ENCODE measurements around the gene HOXC6.

HOXC6 gene

DNA sequence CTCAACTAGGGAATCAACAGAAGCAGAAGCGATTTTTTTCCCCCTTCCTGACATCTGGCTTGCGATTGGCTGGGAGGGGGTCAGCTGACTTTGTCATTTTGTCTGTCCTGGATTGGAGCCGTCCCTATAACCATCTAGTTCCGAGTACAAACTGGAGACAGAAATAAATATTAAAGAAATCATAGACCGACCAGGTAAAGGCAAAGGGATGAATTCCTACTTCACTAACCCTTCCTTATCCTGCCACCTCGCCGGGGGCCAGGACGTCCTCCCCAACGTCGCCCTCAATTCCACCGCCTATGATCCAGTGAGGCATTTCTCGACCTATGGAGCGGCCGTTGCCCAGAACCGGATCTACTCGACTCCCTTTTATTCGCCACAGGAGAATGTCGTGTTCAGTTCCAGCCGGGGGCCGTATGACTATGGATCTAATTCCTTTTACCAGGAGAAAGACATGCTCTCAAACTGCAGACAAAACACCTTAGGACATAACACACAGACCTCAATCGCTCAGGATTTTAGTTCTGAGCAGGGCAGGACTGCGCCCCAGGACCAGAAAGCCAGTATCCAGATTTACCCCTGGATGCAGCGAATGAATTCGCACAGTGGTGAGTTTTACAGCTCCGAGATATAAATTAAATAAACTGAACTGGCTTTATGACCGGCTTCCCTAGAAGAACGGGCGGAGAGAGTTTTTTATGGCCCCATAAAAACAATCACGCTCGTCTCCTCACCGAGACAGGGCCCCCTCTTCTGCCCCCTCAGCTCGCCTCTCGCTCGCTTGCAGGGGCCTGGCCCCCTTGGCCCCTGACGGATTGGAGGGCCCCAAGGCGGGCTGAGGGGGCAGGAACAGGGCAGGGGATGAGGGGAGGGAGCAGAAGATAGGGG lies at the start of gene HOXC6:
HOXC6 (plus strand) TSS at position 127 of the 888 bp plus-strand sequence; CDS start at position 209, 82 bp downstream.
- no peak for DNase-seq

DNA sequence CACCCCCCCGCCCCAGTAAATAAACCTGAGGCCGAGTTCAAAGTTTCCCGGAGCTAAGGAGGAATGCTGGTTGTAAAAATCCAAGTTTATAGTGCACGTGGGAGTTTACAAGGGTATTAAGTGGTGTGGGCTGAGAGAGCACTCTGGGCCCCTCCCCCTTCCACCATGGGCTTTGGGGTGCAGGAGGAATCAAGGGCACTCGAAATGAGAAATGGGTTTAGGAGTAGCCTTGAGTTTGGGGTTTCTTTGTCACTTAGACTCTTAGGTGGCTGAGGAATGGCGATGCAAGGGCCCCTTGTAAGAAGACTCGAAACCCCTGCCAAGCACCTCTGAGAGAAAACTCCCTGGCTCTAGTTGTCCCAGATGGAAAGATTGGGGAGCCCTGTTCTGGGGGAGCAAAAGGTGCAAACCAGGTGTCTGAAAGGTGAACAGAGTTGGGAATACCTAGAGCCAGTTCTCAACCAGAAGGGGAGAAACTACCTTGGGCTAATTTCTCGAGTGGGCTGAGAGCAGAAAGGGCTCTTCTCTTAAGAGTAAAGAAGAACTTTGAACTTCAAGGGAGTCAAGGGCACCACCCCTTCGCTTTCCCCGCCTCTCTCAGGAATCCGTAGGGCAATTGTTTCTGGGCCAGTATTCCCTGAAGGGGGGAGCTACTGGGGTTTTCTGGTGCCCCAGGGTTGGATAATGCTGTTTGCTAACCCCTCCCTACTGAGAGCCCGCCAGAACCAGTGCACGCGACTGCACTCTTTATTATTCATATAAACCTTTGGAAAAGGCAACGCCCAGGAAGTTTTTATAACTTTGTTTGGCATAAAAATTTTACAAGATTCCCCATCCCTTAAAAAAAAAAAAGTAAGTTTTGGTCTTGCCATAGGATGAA lies 49.5 kb upstream of the HOXC6 start:
- DNase-seq, result no peak

DNA sequence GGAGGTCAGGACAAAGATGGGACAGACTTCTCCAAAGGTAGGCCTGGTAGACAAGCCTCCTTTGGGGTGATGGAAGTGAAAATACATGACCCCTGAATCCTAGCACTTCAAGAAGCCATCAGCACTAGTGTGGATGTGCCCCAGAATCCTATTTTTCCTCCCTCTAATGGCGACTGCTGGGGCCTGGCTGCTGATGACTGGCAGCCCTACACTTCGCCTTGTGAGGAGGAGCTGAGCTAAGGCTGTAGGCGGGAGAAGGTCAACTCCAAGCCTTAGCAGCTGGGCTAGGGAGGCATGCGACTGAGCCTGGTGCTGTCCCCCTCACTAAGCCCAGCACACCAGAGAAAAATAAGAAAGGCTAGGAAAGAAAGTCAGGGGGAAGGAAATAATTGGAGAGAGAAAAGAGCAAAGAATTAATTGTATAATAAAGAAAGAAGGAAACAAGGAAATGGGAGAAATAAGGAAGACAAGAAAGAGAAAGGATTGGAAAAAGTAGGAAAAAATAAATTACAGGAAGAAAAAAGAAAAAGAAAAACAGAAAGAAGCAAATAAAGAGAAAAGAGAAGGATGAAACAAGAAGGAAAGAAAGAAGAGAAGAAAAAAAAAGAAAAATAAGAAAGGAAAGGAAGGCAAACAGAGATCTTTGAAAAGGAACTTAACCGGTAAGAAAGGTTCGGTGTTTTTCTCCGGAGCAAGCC lies 48.0 kb upstream of the HOXC6 start:
- DNase-seq, result no peak

DNA sequence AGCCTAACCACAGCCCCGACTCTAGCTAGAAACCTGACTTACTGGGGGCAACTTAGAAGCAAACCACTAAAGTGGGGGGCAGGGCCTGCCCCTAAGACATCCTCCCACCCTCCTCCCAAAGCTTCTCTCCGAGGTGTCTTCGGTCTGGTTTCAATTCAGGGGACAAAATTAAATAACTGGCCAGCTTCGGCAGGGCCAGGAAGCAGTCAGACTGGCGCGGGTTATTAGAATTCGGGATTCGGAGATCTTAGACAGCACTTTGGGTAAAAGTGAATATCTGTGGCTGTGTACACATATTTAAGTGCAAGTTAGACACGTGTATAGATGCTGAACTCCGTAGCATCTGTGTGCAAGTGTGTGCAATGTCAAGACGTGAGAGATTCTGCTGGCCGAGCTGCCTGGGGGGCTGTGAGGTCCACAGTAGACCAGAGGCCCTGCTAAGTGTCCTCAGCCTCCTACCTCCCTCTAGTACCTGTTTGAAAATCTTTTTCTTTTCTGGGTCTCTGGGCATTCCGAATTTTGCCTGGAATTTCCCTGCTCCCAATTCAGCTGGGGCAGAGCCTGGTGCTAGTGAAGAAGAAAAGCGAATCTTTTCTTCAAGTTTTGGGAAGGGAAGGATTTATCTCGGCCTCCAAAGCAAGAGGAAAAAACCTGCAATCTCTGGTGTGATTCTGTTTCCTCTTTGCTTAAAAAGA lies 47.3 kb upstream of the HOXC6 start:
- DNase-seq, result no peak

DNA sequence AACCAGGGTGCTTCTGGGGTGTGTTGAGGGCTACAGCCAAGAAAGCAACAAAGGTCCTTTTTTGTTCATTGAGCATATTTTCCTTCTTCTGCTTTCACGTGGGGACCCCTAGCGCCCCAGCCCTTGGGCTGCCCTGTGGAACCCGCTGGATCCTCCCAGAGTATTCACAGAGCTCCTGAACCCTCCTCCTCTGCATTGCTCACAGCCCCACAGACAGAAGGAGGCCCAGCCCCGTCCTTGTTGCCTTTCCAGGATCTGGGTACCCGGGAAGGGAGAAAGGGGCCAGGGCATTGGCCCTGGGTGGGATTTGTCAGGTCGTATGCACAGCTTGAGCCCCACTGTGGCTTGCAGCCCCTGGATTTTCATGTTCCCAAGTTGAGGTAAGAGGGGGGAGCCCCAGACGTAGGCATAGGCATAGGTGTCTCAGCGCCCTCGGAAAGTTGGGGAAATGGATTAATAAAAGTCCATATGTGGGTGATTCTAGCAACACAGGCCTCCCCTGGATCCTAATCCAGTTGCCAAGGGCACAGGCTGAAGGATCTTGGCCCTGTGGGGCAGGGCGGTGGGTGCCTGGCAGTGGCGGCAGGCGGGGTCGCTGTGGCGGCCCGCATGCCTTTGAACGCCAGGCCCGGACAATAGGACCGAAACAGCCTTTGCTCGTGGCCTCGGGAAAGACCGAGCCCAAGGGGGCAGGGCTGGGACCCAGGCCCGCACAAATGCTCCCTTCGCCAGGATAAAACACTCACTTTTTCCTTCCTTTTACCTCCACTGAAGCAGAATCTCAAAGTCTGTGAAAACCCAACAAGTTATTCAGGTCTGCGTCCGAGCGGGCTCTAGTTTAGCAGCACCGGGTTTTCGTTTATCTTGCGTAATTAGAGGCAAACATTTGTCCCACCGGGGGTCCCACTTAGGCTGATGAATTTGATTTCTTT lies 46.3 kb upstream of the HOXC6 start:
- DNase-seq, result no peak

DNA sequence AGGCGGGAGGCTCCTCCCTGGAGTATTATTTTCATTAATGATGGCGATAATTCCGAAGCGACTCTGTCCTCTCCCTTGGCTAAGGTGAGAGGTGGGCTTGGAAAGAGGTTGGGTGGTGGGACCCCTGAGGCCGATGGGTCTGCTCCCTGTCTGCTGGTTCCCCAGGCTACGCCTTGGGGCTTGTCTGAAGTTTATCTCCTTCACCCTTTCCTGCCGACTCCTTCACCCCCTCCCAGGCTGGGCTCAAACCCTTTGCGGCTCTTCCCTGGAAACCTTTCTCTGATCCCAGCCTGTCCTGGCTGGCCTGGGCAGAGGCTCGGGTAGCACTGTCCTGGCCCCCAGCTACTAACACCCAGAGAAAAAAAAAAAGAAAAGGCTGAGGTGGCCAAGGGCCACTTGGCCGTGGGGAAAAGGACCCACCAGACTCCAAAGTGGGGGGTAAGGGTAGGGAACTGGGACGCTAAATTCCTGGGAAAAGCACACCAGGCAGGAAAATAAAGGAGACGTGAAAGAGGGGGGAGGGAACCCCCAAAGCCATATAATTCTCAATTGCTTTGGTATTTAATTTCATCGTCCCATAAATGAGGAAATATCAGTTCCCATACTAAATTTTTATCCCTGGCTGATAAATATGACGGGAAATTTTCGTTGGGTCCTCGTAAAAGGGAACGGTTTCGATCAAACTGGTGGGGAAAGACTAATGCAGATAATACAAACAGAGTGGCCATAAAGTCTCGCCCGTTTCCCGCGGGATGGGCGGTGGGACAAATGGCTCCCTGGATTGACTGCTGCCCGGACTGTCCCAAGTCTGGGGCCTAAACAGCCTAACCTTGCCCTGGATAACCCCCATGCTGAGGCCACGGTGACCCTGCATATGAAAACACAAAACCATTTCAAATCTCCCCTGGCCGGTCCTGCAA lies 45.3 kb upstream of the HOXC6 start:
- no peak for DNase-seq

DNA sequence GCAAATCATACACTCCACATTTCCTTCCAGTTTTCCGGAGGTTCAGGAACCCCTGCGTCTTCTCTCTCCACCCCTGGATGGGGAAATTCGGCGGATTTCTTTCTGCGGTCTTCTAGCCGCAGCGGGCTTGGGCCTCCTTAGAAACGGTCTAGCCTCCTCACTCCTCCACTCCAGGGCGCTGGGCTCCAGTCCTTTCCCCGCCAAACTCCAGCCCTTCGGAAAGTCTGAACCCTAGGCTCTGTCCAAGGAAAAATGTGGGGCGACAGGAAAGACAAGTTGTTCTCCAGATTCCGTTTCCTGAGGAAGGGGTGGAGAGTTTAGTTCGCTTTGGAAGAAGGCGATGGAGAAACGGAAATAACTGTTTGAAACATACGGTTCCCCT lies 44.7 kb upstream of the HOXC6 start:
- no peak for DNase-seq

DNA sequence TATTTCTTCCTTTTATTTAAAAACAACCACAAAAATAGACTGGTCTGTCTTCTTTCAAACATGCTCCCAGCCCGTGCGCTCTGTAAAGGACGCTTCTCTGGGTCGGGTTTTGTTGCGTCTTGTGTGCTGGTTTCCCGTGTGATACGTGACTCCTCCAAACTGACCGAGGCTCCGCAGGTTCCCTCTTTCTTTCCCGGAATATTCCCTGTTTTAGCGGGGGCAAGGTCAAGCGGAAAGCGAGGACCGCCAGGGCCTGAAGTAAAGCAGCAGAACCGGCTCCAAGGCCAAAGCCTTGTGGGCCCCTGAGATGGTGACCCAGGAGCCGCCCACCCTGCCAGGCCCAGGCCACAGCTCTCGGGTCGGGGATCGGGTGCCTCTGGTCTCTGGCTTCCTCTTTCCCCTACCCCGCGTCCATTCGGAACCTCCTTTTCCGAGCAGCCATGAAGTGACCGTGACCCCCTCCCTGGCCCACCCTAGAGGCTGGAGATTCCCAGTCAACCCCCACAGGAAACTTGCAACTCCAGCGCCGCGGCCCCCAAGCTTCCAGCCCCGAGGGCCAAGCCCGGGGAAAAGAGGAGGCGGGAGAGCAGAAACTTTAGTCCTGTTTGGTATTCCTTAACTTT lies 44.2 kb upstream of the HOXC6 start:
- no peak for DNase-seq

DNA sequence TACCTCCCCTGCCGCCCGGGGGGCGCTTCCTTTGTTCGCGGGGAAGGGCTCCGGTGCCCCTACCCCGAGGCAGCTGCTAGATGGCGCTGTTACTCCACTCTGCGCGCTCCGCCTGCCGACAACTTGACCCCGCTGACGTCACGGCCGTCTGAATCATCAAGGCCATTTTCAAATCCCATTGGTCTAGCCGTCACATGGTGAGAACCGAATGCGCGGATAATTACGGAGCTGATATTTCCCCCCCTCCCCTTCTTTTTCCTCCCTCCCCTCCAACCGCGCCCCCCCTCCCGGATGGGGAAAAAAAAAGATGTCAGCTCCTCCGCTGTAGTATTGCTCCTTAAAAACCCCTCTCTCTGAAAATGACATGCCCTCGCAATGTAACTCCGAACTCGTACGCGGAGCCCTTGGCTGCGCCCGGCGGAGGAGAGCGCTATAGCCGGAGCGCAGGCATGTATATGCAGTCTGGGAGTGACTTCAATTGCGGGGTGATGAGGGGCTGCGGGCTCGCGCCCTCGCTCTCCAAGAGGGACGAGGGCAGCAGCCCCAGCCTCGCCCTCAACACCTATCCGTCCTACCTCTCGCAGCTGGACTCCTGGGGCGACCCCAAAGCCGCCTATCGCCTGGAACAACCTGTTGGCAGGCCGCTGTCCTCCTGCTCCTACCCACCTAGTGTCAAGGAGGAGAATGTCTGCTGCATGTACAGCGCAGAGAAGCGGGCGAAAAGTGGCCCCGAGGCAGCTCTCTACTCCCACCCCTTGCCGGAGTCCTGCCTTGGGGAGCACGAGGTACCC lies 43.1 kb upstream of the HOXC6 start, which contains the start of gene HOXC10:
HOXC10 (plus strand) TSS at position 246 of the 791 bp plus-strand sequence; CDS start at position 360, 114 bp downstream.
- DNase-seq, result peak; percentile 84

DNA sequence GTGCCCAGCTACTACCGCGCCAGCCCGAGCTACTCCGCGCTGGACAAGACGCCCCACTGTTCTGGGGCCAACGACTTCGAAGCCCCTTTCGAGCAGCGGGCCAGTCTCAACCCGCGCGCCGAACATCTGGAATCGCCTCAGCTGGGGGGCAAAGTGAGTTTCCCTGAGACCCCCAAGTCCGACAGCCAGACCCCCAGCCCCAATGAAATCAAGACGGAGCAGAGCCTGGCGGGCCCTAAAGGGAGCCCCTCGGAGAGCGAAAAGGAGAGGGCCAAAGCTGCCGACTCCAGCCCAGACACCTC lies 42.6 kb upstream of the HOXC6 start:
- DNase-seq, result no peak

DNA sequence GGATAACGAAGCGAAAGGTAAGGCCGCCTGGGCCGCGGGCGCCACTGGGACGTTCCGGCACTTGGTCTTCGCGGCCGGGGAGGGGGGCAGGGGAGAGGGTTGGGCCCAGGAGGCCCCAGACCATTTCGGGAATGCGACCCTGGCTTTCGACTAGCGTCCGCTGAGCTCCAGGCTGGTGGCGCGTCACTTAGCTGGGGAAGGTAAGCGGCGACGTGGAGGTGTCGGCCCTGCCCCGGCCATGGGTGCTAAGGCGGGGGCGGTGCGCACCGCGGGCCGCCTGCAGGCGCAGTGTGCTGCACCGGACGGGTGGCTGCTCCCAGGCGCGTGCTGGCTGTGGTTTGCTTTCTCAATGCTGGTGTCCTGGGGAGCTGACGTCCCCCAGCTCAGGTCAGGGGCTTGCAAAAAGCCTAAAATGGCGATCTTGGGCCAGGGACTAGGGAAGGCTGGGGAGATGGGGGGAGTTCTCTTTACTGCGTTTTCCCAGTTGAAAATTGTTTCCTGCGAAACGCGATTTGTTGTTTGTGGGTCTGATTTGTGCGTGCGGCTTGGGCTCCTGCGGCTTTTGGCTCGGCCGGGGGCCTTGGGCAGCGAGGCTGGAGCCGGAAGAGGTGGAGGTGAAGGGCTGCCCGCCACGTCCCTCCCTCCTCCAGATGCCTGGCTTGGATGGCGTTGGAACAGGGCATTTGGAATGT lies 42.1 kb upstream of the HOXC6 start:
- DNase-seq, result no peak

DNA sequence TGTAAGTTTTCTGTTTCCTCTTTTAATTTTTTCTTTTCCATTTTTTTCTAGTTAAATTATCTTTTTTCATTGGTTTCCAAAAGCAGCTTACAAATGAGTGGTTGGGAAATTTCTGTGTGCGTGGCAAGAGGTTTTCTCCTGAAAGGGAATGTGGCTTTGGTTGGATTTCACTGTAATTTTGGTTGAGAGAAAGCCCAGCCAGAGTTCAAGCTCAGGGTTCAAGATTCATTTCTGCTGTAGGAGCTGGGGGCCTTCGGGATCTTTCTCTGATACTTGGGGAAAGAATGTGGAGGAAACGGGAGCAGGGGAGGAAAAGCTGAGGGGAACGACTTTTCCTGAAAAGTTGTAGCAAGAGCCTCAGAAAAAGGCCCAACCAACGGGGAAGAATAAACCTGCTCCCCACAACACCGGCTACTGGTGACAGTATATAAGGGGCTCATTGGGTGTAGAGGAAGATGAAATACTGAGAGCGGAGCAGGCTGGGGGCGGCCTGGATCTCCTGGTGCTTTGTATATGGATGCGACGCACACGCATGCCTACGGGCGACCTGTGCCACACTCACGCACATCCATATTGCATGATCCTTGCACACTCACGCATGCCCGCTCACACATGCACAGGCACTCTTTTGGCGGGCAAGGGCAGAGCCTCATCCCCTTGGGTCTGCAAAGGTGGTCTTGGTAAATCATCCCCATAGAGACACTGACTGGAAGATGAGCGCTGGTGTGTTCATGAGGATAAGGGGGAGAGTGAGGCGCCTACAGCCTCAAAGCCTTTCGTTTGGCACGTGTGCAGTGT lies 41.4 kb upstream of the HOXC6 start:
- no peak for DNase-seq

DNA sequence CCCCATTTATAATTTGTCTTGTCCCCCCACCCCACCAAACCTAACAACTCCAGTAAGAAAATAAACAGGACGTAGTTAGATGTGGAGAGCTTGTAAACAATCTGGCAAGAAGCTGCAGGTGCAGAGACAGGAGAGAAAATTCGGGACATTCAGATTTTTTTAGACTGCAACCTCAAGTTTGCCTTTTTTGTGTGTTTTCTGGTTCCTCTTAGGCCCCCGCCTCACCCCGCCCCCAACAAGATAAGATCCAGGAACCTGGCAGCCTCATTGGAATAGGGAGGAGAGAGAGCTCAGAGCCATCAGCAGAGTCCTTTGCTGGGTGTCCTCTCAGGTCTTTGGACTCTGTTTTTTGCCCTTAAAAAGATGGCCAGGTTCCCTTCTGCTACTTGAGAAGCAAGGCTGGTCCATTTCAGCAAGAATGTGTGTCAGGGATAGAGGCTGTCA lies 40.4 kb upstream of the HOXC6 start:
- DNase-seq, result no peak

DNA sequence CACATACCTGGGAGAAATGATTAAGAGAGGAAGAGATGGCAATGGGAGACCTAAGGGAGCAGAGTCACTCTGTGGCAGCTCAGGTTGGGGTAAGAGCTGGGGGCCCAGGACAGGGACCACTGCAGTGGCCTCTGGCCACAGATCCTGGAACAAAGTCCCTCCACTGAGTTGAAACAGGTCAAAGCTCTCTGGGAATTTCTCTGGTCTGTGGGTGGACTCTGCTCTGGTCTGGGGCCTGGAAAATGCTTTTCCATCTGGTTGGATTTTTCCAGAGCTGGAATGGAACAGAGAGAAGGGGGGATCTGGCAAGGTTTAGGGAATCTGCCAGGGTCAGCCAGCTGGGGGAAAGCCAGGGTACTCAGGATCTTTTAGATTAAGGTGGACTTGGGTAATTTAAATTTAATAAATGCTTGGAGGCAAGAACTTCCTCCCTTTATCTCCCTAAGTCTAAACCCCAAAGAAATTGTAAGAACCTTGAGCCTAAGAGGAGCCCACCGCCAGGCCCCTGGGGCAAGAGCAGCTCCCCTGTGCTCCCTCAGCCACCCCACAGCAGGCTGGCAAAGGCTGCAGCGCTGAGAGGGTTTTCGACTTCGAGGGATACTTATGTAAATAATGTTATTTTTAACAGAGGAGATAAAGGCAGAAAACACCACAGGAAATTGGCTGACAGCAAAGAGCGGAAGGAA lies 39.6 kb upstream of the HOXC6 start:
- no peak for DNase-seq

DNA sequence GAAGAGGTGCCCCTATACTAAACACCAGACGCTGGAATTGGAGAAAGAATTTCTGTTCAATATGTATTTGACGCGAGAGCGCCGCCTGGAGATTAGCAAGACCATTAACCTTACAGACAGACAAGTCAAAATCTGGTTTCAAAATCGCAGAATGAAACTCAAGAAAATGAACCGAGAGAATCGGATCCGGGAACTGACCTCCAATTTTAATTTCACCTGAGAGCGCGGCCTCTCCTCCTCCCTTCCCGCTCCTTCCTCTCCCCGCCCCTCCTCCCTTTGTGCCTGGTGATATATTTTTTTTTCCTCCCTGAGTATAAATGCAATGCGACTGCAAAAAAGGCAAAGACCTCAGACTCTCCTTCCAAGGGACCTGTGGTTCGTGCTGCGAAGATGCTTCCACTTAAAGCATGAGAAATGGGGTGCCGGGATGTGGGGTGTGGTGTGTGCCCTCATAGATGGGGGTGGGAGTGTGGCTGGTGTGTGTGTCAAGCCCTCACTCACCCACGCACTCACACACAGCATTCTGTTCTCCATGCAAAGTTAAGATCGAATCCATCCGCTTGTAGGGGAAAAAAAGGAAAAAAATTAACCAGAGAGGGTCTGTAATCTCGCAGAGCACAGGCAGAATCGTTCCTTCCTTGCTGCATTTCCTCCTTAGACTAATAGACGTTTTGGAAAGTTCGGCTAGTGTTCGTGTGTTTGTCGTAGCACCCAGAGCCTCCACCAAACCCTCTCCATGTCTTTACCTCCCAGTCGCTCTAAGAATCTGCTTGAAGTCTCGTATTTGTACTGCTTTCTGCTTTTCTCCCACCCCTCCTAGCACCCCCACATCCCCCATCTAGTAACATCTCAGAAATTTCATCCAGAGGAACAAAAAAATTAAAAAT lies 38.8 kb upstream of the HOXC6 start:
- peak; percentile 39 for DNase-seq
